ENCODE data around the gene NPPA. TPM values are rescaled to one million over a fixed set of nuclear protein-coding genes. Genes with fewer than 3 reads are reported as not detected.

NPPA gene
- total and polyA plus RNA-seq, 2 experiments from 2014 or later = 0.22 TPM; not detected in 1

- H3K36me3 ChIP-seq (replicated peaks; ENCODE audit: insufficient read depth, low read depth) = no peaks in the 10 kb centered on the region
- no peak overlapping the region for H3K27ac ChIP-seq
- no peaks in the 10 kb centered on the region for H3K9me3 ChIP-seq (ENCODE audit: low read depth)
- no peak for DNase-seq (ENCODE audit: low spot score)
- 73% methylated on average over 3 of the region's 3 CpGs for WGBS (ENCODE audit: low lambda C conversion rate, missing lambda C conversion rate)
- peaks cover 34% of the 10 kb centered on the region for H3K27me3 ChIP-seq
- H3K79me2 ChIP-seq = no peaks in the 10 kb centered on the region
- H3K4me2 ChIP-seq = no peak overlapping the region
- H3K4me3 ChIP-seq = no peak overlapping the region
- H3K9me2 ChIP-seq (replicated peaks; ENCODE audit: insufficient read depth) = no peaks in the 10 kb centered on the region
- no peaks in the 10 kb centered on the region for H3K4me1 ChIP-seq (ENCODE audit: insufficient read depth)
- no peaks in the 10 kb centered on the region for H4K20me1 ChIP-seq (ENCODE audit: insufficient read depth, poor library complexity, severe bottlenecking)
- no peak for TF ChIP-seq EZH2 (IDR thresholded peaks at IDR 0.05; ENCODE audit: borderline replicate concordance)
- TF ChIP-seq EZH2phosphoT487 (IDR thresholded peaks at IDR 0.05; ENCODE audit: low read depth, severe bottlenecking, unreplicated experiment) = no peak
- no peak for TF ChIP-seq CTCF (IDR thresholded peaks at IDR 0.05; ENCODE audit: poor library complexity)
- no peak overlapping the region for H2AFZ ChIP-seq
Observed at GRCh38 chr1:11856698-11857097, 9.1 kb upstream of the NPPA start.

GRCh38 chr1:11855430-11855829, 7.8 kb upstream of the NPPA start:
- peaks cover 31% of the 10 kb centered on the region for H3K27me3 ChIP-seq
- H2AFZ ChIP-seq = no peak overlapping the region
- no peaks in the 10 kb centered on the region for H3K36me3 ChIP-seq (replicated peaks; ENCODE audit: insufficient read depth, low read depth)
- H3K4me2 ChIP-seq = no peak overlapping the region
- 86% methylated on average over 8 of the region's 8 CpGs for WGBS (ENCODE audit: low lambda C conversion rate, missing lambda C conversion rate)
- H3K9me3 ChIP-seq (ENCODE audit: low read depth) = no peaks in the 10 kb centered on the region
- no peak for DNase-seq (ENCODE audit: low spot score)
- H3K27ac ChIP-seq = no peak overlapping the region
- no peaks in the 10 kb centered on the region for H3K4me1 ChIP-seq (ENCODE audit: insufficient read depth)
- no peaks in the 10 kb centered on the region for H4K20me1 ChIP-seq (ENCODE audit: insufficient read depth, poor library complexity, severe bottlenecking)
- TF ChIP-seq EZH2 (IDR thresholded peaks at IDR 0.05; ENCODE audit: borderline replicate concordance) = no peak
- H3K9me2 ChIP-seq (replicated peaks; ENCODE audit: insufficient read depth) = no peaks in the 10 kb centered on the region
- H3K4me3 ChIP-seq = no peak overlapping the region
- no peaks in the 10 kb centered on the region for H3K79me2 ChIP-seq

DNA sequence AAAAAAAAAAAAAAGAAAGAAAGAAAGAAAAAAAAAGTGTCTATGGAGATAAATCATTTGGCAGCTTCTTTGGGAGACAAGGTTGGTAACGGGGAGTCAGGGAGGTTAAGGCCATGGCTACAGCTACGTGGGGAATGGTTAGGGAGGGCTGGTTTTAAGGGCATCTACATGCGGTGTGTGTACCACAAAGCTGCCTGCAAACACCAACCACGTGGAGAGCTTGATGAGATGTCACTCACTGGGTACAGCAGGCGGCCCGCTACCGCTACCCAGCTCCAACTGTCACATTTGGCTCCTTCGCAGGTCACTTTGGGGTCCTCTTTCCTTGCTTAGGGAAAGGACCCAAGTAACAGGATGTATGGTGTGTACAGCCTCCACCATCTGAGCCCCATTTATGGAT, 6.9 kb upstream of the NPPA start:
- no peak for DNase-seq (ENCODE audit: low spot score)
- H3K4me3 ChIP-seq = no peak overlapping the region
- H3K9me2 ChIP-seq (replicated peaks; ENCODE audit: insufficient read depth) = no peaks in the 10 kb centered on the region
- 67% methylated on average over 8 of the region's 8 CpGs for WGBS (ENCODE audit: low lambda C conversion rate, missing lambda C conversion rate)
- no peak overlapping the region for H2AFZ ChIP-seq
- H3K36me3 ChIP-seq (replicated peaks; ENCODE audit: insufficient read depth, low read depth) = no peaks in the 10 kb centered on the region
- H3K9me3 ChIP-seq (ENCODE audit: low read depth) = no peaks in the 10 kb centered on the region
- no peaks in the 10 kb centered on the region for H3K4me1 ChIP-seq (ENCODE audit: insufficient read depth)
- no peaks in the 10 kb centered on the region for H3K79me2 ChIP-seq
- TF ChIP-seq CTCF (IDR thresholded peaks at IDR 0.05; ENCODE audit: poor library complexity) (no peak), EZH2phosphoT487 (IDR thresholded peaks at IDR 0.05; ENCODE audit: low read depth, severe bottlenecking, unreplicated experiment) (no peak)
- H3K27ac ChIP-seq = no peak overlapping the region
- no peaks in the 10 kb centered on the region for H4K20me1 ChIP-seq (ENCODE audit: insufficient read depth, poor library complexity, severe bottlenecking)
- peaks cover 24% of the 10 kb centered on the region for H3K27me3 ChIP-seq
- no peak overlapping the region for H3K4me2 ChIP-seq

DNA sequence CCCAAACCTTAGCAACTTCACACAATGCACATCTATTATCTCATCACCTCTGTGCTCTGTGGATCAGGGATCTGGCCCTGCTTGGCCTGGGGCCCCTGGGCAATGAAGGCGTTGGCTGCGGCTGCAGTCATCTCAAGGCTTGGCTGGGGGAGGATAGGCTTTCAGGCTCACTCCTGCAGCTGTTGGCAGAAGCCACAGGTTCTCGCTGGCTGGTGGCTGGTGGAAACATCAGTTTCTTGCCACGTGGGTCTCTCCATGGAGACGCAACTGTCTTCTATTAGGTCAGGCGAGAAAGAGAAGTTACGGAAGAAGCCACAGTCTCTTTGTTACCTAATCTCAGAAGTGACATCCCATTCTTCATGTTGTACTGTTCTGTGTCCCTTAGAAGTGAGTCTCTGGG, 3.6 kb upstream of the NPPA start:
- no peak for DNase-seq (ENCODE audit: low spot score)

More for the DNA sequence above, 3.6 kb upstream of the NPPA start:
- Histone ChIP-seq H3K36me3 (replicated peaks; ENCODE audit: insufficient read depth, low read depth) (no peaks in the 10 kb centered on the region), H3K79me2 (no peaks in the 10 kb centered on the region), H3K4me1 (ENCODE audit: insufficient read depth) (no peaks in the 10 kb centered on the region), H3K9me3 (ENCODE audit: low read depth) (no peaks in the 10 kb centered on the region), H3K27me3 (no peaks in the 10 kb centered on the region), H3K27ac (no peak overlapping the region), H3K9me2 (replicated peaks; ENCODE audit: insufficient read depth) (no peaks in the 10 kb centered on the region), H2AFZ (no peak overlapping the region), H3K4me2 (no peak overlapping the region), H3K4me3 (no peak overlapping the region), H4K20me1 (ENCODE audit: insufficient read depth, poor library complexity, severe bottlenecking) (no peaks in the 10 kb centered on the region)
- WGBS (ENCODE audit: low lambda C conversion rate, missing lambda C conversion rate) = 84% methylated on average over 7 of the region's 7 CpGs
- TF ChIP-seq EZH2 (IDR thresholded peaks at IDR 0.05; ENCODE audit: borderline replicate concordance) = no peak
- TF ChIP-seq EZH2phosphoT487 (IDR thresholded peaks at IDR 0.05; ENCODE audit: low read depth, severe bottlenecking, unreplicated experiment) = no peak
- TF ChIP-seq CTCF (IDR thresholded peaks at IDR 0.05; ENCODE audit: poor library complexity) = no peak

All from hepatocyte (in vitro differentiated cells).